Measurements from ENCODE around the gene ZC2HC1B.

DNA sequence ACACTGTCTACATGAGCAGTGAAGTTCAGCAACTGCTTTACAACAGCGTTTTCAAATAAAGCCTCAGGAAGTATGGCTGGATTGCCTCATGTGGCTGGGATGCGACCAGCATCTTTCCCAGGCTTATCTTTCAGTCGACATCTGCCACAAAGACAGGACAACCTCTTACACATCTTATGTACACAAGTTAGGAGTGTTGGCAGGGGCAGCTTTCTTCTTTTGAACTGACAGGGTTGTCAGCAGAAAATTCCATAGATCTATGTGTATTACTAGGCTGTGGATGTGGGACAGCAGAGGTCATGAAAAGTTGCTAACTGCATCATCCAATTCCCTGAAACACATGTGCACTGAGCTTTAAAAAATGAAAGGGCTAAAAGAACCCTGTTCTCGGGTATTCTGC, 95.7 kb downstream of the ZC2HC1B start:
- TF ChIP-seq, protein P1, sequence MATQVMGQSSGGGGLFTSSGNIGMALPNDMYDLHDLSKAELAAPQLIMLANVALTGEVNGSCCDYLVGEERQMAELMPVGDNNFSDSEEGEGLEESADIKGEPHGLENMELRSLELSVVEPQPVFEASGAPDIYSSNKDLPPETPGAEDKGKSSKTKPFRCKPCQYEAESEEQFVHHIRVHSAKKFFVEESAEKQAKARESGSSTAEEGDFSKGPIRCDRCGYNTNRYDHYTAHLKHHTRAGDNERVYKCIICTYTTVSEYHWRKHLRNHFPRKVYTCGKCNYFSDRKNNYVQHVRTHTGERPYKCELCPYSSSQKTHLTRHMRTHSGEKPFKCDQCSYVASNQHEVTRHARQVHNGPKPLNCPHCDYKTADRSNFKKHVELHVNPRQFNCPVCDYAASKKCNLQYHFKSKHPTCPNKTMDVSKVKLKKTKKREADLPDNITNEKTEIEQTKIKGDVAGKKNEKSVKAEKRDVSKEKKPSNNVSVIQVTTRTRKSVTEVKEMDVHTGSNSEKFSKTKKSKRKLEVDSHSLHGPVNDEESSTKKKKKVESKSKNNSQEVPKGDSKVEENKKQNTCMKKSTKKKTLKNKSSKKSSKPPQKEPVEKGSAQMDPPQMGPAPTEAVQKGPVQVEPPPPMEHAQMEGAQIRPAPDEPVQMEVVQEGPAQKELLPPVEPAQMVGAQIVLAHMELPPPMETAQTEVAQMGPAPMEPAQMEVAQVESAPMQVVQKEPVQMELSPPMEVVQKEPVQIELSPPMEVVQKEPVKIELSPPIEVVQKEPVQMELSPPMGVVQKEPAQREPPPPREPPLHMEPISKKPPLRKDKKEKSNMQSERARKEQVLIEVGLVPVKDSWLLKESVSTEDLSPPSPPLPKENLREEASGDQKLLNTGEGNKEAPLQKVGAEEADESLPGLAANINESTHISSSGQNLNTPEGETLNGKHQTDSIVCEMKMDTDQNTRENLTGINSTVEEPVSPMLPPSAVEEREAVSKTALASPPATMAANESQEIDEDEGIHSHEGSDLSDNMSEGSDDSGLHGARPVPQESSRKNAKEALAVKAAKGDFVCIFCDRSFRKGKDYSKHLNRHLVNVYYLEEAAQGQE (IDR thresholded peaks at IDR 0.05; ENCODE audit: insufficient read depth in 1 of 2, low read depth in 2 of 2, low read length in 2 of 2): no peak
- TF ChIP-seq POLR2AphosphoS5 (IDR thresholded peaks at IDR 0.05; ENCODE audit: low read depth, low read length): no peak
- TF ChIP-seq TAF1 (IDR thresholded peaks at IDR 0.05; ENCODE audit: borderline replicate concordance, insufficient read depth, low read length): no peak
- TF ChIP-seq SIN3A (IDR thresholded peaks at IDR 0.05; ENCODE audit: borderline replicate concordance, insufficient read depth, low read length): no peak
- TF ChIP-seq FOXP2 (optimal IDR thresholded peaks at IDR 0.05; ENCODE audit: borderline replicate concordance, extremely low read depth, extremely low read length, insufficient read depth): no peak

All from PFSK-1 (cell line).